HG03159 (cell line): ENCODE results near the gene GLIS2.

Experiments used
- ATAC-seq: cut with Tn5 transposase; IDR thresholded peaks from one replicate; pipeline ENCODE4 v1.9.1; 2021; ENCODE audit warnings: mild to moderate bottlenecking, moderate library complexity; ENCODE audit not compliant: unreplicated experiment

The GLIS2 gene

DNA sequence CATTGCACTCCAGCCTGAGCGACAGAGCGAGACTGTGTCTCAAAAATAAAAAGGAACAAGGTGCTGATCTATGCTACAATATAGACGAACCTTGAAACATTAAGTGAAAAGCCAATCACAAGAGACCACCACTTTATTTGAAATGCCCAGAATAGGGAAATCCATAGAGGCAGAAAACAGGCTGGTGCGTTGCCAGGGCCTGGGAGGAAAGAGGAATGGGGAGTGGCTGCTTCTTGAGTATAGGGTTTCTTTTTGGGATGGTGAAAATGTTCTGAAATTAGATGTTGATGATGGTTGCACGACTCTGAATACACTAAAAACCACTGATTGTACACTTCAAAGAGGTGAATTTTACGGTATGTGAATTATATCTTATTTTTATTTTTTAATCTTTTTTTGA is 20.3 kb upstream of the GLIS2 start:
- no peak for ATAC-seq

GRCh38 chr16:4297480-4297879 is 18.4 kb upstream of the GLIS2 start:
- no peak for ATAC-seq

DNA sequence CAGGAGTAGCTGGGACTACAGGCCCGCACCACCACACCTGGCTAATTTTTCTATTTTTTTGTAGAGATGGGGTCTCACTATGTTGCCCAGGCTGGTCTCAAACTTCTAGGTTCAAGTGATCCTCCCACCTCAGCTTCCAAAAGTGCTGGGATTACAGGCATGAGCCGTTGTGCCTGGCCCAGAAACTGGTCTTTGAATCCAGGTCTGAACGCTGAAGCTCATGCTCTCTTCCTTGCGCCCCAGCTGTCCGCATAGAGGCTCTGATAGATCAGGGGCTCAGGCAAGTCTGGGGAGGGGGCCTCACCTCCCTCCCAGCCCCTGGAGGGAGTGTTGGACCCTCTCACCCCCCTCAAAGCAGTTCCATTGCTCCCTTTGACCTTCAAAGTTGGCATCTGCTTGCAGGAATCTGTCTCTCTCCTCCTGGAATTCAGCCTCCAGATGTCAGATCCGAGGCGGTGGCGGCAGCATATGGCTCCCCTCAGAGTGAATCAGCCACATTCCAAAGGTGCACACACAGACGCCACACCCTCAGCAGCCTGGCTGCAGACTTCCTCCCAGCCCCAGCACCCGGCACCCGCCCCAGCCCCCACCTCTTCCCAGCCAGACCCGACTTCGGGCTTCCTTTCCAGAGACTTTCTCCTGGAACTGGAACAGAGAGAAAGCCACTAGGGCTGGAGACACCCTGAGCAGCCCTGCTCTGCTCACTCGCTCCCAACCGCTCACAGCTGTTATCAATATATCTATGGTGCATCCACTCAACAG is 16.9 kb upstream of the GLIS2 start:
- no peak for ATAC-seq

GRCh38 chr16:4301177-4301576 is 14.7 kb upstream of the GLIS2 start:
- ATAC-seq: no peak

DNA sequence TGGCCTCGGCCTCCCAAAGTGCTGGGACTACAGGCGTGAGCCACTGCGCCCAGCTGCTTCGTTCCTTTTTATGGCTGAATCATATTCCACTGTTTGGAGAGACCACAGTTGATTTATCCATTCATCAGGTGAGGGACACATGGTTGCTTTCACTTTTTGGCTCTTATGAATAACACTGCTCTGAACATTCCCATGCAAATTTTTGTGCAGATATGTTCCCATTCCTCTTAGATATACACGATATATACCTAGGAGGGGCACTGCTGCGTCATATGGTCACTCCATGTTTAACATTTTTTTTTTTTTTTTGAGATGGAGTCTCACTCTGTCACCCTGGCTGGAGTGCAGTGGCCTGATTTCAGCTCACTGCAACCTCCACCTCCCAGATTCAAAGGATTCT is 13.9 kb upstream of the GLIS2 start:
- ATAC-seq: no peak

- no peak for ATAC-seq
Observed at GRCh38 chr16:4303973-4304372, 11.9 kb upstream of the GLIS2 start.

GRCh38 chr16:4306470-4307214 is 9.2 kb upstream of the GLIS2 start:
- ATAC-seq: no peak

DNA sequence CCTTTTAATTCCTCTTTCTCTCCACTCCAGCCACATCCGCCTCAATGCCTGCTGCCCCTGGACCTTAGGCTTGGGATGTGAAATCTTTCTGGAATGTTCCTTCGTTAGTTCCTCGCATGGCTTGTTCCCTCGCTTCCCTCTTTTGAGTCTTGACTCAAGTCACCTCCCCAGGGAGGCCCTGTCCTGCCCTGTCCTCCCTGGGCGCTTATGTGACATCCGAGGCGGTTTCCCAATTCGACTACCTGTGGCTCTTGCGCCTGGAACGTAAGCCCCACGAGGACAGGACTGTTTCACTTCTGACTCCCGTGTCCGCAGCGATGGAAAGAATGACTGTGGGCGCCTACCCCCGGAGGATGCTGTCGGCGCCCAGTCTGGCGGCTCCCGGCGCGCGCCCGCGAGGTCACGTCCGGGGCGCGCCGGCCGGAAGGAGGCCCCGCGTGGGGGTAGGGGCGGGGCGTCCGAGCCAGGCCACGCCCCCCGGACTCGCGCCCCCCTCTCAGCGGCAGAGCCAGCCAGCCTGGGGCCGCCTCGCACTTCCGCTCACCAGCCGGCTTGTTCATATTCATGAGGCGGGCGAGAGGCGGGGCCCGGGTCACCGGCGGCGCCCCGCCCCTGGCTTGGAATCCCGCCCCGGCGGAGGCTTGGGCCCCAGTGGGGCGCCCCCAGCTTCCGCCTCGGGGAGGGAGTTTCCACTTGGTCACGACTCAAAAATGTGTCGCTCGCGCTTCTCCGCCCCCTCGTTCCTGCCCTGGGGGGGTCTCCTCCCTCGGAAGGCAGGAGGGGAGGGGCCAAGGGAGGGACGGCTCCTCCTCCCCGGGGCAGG is 8.4 kb upstream of the GLIS2 start:
- peak; percentile 89 for ATAC-seq

DNA sequence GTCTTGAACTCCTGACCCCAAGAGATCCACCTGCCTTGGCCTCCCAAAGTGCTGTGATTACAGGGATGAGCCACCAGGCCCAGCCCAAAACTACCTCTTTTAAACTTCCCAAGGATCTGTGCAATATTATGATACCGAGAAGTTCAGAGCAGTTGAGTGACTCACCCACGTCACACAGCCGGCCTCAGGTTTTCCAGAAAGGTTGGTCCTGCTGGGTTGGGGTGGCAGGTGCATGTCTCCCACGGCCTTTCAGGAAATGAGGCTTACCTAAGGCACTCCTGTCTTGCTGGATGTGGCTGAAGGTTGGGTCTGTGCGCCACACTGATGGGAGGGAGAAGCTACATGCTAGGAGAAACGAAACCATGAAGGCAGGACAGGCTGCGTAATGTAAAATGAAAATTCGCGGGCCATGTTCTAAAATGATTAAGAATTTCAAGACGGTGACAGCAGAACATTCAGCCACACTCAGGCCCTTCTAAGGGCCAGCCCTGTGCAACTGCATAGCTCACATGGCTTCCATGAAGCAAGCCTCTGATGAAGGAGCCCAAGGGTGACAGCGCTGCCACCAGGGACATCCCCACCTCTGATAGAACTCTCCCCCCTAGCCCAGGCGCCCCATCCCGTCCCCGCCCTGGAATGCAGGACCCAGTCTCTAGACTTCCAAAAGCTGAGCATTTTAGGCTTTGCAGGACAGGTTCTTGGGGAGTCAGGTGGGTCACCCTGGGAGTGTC is 6.6 kb upstream of the GLIS2 start:
- no peak for ATAC-seq

GRCh38 chr16:4309833-4310266 is 6.0 kb upstream of the GLIS2 start:
- ATAC-seq: no peak

DNA sequence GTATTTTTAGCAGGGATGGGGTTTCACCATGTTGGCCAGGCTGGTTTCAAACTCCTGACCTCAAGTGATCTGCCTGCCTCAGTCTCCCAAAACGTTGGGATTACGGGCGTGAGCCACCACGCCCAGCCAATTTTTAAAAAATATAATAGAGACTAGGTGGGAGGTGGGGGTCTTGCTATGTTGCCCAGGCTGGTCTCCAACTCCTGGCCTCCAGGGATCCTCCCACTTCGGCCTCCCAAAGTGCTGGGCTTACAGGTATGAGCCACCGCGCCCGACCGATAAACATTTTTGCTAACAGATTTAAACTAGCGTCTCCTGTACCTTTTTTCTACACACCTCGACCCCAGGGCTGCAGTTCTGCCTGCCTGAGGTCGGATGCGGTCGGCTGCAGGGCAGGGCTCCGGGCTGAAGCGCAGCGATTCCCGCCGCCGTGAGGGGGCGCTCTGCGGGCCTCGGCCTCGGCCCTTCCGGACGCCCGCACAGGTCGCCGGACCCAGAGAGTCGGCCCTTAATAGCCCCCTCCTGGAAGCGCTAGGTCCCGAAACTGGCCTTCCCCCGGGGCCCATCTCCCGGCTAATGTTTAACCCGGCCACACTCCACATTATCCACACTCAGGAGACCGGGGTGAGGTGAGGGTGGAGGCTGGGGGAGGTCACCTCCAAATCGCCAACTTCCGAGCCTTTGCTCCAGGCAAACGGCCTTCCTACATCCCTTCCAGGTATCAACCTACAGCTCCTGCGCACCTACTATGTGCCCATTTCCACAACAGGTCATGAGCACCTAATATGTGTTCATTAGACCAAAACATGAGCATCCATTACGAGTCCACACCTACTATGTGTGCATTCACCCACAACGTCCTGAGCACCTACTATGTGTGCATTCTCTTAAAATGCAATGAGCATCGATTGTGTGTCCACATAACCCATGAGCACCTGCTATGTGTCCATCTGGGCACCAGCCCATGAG is 2.0 kb upstream of the GLIS2 start:
- ATAC-seq: no peak

- no peak for ATAC-seq
Observed at GRCh38 chr16:4314532-4315185, 1.2 kb upstream of the GLIS2 start.

GRCh38 chr16:4316108-4316863 is 419 bp downstream of the GLIS2 start:
- no peak for ATAC-seq

GRCh38 chr16:4316864-4317531 is 1.1 kb downstream of the GLIS2 start:
- ATAC-seq: no peak

GRCh38 chr16:4317532-4318450 is 1.9 kb downstream of the GLIS2 start:
- ATAC-seq: no peak

DNA sequence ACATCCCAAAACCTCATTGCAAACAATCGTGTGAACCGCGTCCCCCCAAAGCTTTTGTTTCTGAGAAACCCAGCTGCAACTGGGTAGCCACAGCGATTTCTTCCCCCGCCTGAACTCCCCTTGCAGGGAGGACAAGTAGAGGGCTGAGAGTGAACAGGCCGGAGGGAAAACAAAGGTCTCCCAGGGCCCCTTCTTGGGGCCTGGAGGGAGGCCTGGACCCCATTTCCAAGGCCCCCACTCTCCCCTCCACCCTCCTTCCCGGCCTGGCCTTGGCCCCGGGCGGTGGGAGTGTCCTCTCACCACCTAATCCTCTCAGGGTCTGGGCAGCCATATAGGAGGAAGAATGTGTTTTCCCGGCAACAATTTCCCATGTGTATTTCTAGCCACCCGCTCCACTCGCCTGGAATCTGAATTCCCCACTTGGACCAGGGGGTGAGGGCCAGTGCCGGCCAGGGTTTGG is 2.6 kb downstream of the GLIS2 start:
- ATAC-seq: no peak

DNA sequence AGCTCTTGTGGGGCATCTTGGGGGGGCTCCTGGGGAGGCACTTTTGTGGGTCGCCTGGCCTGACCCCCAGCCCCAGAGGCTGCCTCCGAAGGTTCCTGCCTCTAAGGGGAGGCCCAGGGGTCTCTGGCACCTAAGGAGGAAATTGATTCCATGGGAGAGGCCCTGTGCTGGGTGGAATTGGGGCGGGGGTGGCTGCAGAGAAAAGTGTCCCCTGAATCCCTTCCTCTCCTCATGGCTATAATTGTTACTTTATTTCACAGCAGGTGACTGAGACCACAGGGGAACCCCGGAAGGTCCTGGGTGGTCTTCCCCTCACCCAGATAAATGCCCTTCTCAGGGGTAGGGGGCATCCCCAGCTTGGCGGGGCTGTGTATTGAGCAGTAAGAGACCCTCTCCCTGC is 3.1 kb downstream of the GLIS2 start:
- ATAC-seq: no peak
